ENCODE data around the gene TECTB.
"Not testable (repeated sequence)": the region's sequence is repeated elsewhere in the genome, so short reads cannot be mapped to it uniquely, and the experiment has no call there.

TECTB gene

DNA sequence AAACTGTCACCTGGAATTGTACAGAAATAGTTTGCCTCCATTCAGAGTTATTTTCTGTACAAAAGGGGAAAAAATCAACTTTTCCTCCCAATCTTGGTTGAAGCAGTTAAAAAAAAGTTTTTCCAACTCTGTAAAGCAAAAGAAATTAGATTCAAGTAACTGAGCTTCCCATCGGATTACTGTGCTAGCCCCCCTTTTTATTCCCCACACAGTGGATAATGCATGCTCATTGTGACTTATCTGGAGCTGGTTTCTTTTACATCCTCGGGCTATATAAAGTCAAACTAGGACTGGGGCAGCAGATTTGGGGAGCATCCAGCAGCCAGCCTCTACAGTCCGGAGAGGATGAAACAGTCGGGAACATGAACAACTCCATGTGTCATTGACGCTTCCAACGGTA is at the start of gene TECTB:
Gene TECTB, plus strand, starts transcription at position 301 of the 400 bp plus-strand sequence. CDS start 335 bp downstream, outside the sequence.
- no peak for FAIRE-seq

GRCh38 chr10:112235141-112235540 is 48.1 kb upstream of the TECTB start:
- FAIRE-seq (no peak), DNase-seq (ENCODE audit: extremely low spot score, insufficient read length, low read depth) (no peak)

More for the DNA sequence above, at the start of gene TECTB:
- DNase-seq (ENCODE audit: extremely low spot score, insufficient read length, low read depth) = no peak

- FAIRE-seq (no peak), DNase-seq (ENCODE audit: extremely low spot score, insufficient read length, low read depth) (no peak)
Measured at GRCh38 chr10:112235920-112236319, 47.3 kb upstream of the TECTB start.

GRCh38 chr10:112236486-112236885 is 46.7 kb upstream of the TECTB start:
- FAIRE-seq (no peak), DNase-seq (ENCODE audit: extremely low spot score, insufficient read length, low read depth) (no peak)

GRCh38 chr10:112239347-112239746 is 43.9 kb upstream of the TECTB start:
- DNase-seq (ENCODE audit: extremely low spot score, insufficient read length, low read depth) (no peak), FAIRE-seq (no peak)

DNA sequence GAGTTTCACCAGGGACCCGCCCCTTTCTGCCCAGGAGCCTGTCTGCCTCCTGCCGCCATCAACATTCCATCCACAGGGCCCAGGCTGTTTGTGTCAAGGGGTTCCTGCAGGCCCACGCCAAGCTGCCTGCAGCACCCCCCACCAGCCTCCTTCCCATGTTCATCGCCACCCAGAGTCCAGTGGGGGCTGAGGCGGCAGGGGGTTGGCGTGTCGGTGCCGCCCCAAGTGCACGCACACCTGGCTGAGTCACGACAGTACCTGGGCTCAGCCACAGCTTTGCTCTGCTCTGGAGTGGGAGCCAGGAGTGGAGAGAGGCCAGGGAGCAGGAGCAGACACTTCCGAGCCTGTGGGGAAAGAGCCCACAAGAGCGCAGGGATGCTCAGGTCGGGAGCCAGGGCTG is 42.8 kb upstream of the TECTB start:
- FAIRE-seq (no peak), DNase-seq (ENCODE audit: extremely low spot score, insufficient read length, low read depth) (no peak)

DNA sequence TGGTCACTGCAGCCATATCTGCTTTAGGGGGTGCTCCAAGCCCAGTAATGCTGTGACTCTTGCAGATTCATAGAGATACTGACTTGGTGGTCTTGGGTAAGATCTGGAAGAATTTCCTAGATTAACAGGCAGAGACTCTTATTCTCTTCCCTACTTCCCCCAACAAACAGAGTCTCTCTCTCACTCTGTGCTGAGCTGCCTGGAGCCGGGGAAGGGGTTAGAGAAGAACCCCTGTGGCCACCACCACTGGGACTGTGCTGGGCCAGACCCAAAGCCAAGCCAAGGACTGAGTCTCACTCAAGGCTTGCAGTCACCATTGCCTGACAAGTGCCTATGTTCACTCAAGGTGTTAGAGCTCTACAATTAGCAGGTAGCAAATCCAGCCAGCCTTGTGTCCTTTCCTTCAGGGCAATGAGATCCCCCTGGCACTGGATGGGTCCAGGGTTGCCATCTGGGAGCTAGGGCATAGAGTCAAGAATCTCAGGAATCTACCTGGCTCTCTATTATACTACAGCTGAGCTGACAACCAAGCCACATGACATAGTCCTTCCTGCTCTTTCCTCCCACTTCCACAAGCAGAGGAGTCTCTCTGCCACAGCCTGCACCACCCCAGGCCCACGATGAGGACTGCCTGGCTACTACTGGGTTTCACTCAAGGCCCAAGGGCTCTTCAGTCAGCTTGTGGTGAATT is 41.4 kb upstream of the TECTB start:
- FAIRE-seq = no peak
- DNase-seq (ENCODE audit: extremely low spot score, insufficient read length, low read depth) = no peak

DNA sequence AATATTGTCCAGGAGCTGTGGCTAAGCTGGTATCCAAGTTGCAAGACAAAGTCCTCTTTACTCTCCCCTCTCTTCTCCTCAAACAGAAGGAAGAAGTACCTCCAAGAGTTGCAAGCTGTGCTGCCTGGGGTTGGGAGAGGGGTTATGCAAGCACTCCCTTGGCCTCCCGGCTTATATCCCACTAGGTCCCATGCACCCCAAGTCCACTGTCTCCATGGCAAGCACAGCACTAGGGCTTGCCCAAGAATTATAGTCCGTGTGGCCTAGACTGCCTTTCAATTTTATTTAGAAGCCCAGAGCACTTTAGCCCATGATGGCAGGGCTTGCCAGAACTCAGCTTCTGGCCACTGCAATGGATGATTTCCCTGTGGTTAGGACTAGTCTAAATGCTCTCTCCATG is 40.4 kb upstream of the TECTB start:
- FAIRE-seq (no peak), DNase-seq (ENCODE audit: extremely low spot score, insufficient read length, low read depth) (no peak)

- DNase-seq (ENCODE audit: extremely low spot score, insufficient read length, low read depth) = no peak
- no peak for FAIRE-seq
Measured at GRCh38 chr10:112243713-112244112, 39.5 kb upstream of the TECTB start.

GRCh38 chr10:112244197-112244596 is 39.0 kb upstream of the TECTB start:
- no peak for FAIRE-seq
- DNase-seq (ENCODE audit: extremely low spot score, insufficient read length, low read depth) = no peak

DNA sequence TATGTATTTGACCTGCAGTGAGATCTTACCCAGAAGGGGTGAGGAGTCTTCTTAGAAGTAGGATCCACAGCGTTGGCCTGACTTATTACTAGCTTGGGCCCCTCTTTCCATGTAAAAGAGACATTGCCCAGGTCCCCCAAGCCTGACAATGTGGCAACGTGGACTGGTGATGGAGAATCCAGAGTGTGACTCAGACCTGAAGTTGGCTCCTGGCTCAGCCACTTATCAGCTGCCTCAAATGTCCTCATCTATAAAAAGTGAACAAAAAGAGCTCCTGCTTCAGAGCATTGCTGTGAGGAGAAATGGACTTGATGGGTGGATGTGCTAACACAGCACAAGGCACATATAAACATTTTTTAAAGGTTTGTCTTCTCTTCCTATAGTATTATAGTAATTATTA is 35.4 kb upstream of the TECTB start:
- DNase-seq (ENCODE audit: extremely low spot score, insufficient read length, low read depth) (no peak), FAIRE-seq (no peak)

DNA sequence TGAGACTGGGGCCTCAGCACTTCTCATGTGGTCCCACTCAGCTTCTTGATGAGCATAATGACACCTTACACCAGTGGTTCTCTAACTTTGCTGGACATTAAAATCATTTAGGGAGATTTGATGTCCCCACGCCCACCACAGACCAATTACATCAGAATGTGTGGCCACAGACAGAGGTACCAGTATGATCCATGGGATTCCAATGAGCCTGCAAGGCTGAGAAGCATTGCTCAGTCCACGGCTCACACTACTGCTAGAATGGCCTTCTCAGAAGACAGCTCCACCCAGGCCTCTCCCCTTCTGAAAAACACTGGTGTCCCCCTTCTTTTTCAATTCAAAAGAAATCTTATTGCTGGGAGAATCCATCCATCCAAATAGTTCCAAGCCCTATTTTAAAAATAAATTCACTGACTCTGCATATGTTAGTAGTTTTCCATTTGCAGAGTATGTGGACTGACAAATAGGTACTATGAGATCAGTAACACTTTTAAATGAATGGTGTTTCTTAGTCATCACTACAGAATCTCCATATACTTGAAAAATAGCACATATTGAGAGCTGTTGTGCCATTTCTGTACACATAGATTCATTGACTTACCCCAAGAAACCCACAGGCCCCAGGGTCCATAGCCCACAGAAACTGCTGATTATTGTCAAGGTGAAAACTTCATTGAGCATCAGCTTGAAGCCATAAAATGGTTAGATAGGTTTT is 34.5 kb upstream of the TECTB start:
- FAIRE-seq (no peak), DNase-seq (ENCODE audit: extremely low spot score, insufficient read length, low read depth) (no peak)

- FAIRE-seq = no peak
- no peak for DNase-seq (ENCODE audit: extremely low spot score, insufficient read length, low read depth)
Measured at GRCh38 chr10:112249722-112250121, 33.5 kb upstream of the TECTB start.

GRCh38 chr10:112250555-112250954 is 32.6 kb upstream of the TECTB start:
- DNase-seq (ENCODE audit: extremely low spot score, insufficient read length, low read depth) = no peak

DNA sequence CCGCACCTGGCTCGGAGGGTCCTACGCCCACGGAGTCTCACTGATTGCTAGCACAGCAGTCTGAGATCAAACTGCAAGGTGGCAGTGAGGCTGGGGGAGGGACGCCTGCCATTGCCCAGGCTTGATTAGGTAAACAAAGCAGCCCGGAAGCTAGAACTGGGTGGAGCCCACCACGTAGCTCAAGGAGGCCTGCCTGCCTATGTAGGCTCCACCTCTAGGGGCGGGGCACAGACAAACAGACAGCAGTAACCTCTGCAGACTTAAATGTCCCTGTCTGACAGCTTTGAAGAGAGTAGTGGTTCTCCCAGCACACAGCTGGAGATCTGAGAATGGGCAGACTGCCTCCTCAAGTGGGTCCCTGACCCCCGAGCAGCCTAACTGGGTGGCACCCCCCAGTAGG is 32.0 kb upstream of the TECTB start:
- FAIRE-seq; DNase-seq (ENCODE audit: extremely low spot score, insufficient read length, low read depth): not testable (repeated sequence)

More at GRCh38 chr10:112250555-112250954, 32.6 kb upstream of the TECTB start:
- FAIRE-seq = no peak

DNA sequence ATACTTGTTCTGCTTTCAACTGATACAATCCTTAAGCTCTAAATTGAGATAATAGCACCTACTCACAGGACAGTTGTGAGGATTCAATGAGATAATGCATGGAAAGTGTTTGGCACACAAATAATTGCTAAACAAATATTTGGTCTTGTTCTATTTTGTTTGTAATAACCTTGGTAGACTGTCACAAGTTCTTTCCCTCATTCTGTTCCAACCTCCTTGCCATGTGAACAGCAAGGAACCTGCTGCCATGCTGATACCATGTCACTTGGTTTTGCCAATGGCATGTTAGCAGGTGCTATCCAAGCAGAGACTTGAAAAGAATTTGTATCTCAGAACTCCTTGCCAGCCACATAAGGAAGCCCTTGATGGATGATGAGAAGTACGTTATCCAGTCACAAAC is 24.8 kb upstream of the TECTB start:
- FAIRE-seq = no peak
- no peak for DNase-seq (ENCODE audit: extremely low spot score, insufficient read length, low read depth)

DNA sequence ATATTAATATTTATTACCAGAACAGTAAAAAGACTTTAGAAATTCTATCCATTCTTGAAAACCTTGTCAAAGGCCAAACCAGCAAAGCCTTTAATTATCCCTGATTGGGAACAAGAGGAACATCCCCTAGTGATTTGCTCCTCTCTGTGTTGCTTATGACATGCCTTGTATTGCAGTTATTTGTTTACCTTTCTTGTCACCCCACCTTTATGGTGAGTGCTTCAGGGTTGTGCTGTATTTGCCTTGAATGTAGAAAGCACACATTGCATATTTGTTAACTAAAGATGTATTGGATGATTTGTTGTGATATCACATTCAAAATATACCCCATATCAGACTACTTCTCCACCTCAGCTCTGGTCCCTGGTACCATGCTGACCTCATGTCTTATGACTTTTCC is 23.5 kb upstream of the TECTB start:
- DNase-seq (ENCODE audit: extremely low spot score, insufficient read length, low read depth) (no peak), FAIRE-seq (no peak)

DNA sequence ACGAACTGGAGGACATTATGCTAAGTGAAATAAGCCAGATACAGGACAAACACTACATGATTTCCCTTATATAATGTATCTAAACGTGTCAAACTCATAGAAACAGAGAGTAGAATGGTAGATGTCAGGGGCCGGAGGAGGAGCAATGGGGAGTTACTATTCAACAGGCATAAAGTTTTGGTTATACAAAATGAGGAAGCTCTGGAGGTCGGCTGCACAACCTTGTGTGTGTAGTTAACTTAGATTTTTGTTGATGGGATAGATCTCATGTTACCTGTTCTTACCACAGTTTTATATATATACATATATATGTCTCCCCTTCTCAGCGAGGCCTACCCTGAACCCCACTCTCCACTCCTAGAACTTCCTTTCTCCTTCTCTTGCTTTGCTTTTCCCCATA is 22.4 kb upstream of the TECTB start:
- no peak for DNase-seq (ENCODE audit: extremely low spot score, insufficient read length, low read depth)
- no peak for FAIRE-seq

- FAIRE-seq (no peak), DNase-seq (ENCODE audit: extremely low spot score, insufficient read length, low read depth) (no peak)
Measured at GRCh38 chr10:112261281-112261822, 21.8 kb upstream of the TECTB start.

GRCh38 chr10:112262546-112262945 is 20.7 kb upstream of the TECTB start:
- DNase-seq (ENCODE audit: extremely low spot score, insufficient read length, low read depth) (no peak), FAIRE-seq (no peak)

GRCh38 chr10:112265745-112266144 is 17.5 kb upstream of the TECTB start:
- DNase-seq (ENCODE audit: extremely low spot score, insufficient read length, low read depth) = no peak
- FAIRE-seq = no peak
